ENCODE measurements around the gene SPOP.
"Not testable (repeated sequence)": the region's sequence is repeated elsewhere in the genome, so short reads cannot be mapped to it uniquely, and the experiment has no call there.

SPOP gene

GRCh38 chr17:49677933-49678847, at the start of gene SPOP:
Gene SPOP, minus strand, starts transcription at chr17:49678097. Its CDS starts 55,287 bp downstream, at chr17:49622810.
- FAIRE-seq = peak; percentile 92

GRCh38 chr17:49727380-49727779, 49.5 kb upstream of the SPOP start:
- FAIRE-seq = no peak

GRCh38 chr17:49725452-49726130, 47.7 kb upstream of the SPOP start:
- FAIRE-seq = no peak

- FAIRE-seq = not testable (repeated sequence)
Observed at GRCh38 chr17:49724552-49724951, 46.7 kb upstream of the SPOP start.

GRCh38 chr17:49723423-49723822, 45.5 kb upstream of the SPOP start:
- FAIRE-seq = no peak

GRCh38 chr17:49722066-49722465, 44.2 kb upstream of the SPOP start:
- FAIRE-seq = no peak

GRCh38 chr17:49717371-49717861, 39.5 kb upstream of the SPOP start:
- FAIRE-seq = no peak

GRCh38 chr17:49716668-49717364, 38.9 kb upstream of the SPOP start:
- no peak for FAIRE-seq

- no peak for FAIRE-seq
Observed at GRCh38 chr17:49715717-49716279, 37.9 kb upstream of the SPOP start.

GRCh38 chr17:49715216-49715615, 37.3 kb upstream of the SPOP start:
- no peak for FAIRE-seq

GRCh38 chr17:49708515-49709183, 30.8 kb upstream of the SPOP start:
- no peak for FAIRE-seq

GRCh38 chr17:49707608-49708514, 30.0 kb upstream of the SPOP start, which contains the start of gene SLC35B1:
Gene SLC35B1, minus strand, starts transcription at chr17:49707964. Its CDS starts 131 bp downstream, at chr17:49707833.
- peak; percentile 97 for FAIRE-seq

- FAIRE-seq = no peak
Observed at GRCh38 chr17:49707246-49707607, 29.3 kb upstream of the SPOP start.

GRCh38 chr17:49705254-49705653, 27.4 kb upstream of the SPOP start:
- no peak for FAIRE-seq

- peak; percentile 9 for FAIRE-seq
Observed at GRCh38 chr17:49703557-49704277, 25.8 kb upstream of the SPOP start.

- FAIRE-seq = no peak
Observed at GRCh38 chr17:49700960-49701359, 23.1 kb upstream of the SPOP start.

GRCh38 chr17:49699966-49700575, 22.2 kb upstream of the SPOP start:
- FAIRE-seq = no peak

GRCh38 chr17:49698005-49698404, 20.1 kb upstream of the SPOP start:
- FAIRE-seq = no peak

- no peak for FAIRE-seq
Observed at GRCh38 chr17:49696233-49696761, 18.4 kb upstream of the SPOP start.
